ENCODE measurements around the gene GGNBP2.
A peak's percentile ranks its signal among the peaks of the same experiment; 100 is the strongest.

Gene GGNBP2

DNA sequence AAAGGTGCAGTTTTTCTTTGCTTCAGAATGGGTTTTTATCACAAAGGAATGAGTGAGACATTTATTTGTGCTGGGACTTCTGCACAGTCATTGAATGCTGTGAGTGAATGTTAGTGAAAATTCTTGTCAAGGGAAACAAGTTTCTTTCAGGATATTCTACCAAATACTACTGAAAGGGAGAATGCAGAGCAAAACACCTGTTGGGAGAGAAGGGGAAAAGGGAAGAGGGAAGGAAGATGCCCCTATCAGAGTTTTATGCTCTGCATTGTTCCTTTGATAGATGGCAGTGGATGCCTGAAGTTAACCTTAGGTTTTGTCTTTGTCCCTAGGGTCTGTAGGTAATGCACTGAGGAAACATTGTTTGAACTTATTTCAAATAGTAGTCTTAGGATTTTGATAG is 3.1 kb downstream of the GGNBP2 start:
- DNase-seq (ENCODE audit: low spot score): no peak
- in situ Hi-C loops (cut with MboI; ENCODE audit: low pct_unique_long_range_greater_than_20kb, low sequenced_read_pairs, unreplicated experiment): no loop called here
- TF ChIP-seq, protein P1, sequence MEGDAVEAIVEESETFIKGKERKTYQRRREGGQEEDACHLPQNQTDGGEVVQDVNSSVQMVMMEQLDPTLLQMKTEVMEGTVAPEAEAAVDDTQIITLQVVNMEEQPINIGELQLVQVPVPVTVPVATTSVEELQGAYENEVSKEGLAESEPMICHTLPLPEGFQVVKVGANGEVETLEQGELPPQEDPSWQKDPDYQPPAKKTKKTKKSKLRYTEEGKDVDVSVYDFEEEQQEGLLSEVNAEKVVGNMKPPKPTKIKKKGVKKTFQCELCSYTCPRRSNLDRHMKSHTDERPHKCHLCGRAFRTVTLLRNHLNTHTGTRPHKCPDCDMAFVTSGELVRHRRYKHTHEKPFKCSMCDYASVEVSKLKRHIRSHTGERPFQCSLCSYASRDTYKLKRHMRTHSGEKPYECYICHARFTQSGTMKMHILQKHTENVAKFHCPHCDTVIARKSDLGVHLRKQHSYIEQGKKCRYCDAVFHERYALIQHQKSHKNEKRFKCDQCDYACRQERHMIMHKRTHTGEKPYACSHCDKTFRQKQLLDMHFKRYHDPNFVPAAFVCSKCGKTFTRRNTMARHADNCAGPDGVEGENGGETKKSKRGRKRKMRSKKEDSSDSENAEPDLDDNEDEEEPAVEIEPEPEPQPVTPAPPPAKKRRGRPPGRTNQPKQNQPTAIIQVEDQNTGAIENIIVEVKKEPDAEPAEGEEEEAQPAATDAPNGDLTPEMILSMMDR (IDR thresholded peaks at IDR 0.05; ENCODE audit: extremely low read depth, insufficient read depth, missing control alignments): no peak

DNA sequence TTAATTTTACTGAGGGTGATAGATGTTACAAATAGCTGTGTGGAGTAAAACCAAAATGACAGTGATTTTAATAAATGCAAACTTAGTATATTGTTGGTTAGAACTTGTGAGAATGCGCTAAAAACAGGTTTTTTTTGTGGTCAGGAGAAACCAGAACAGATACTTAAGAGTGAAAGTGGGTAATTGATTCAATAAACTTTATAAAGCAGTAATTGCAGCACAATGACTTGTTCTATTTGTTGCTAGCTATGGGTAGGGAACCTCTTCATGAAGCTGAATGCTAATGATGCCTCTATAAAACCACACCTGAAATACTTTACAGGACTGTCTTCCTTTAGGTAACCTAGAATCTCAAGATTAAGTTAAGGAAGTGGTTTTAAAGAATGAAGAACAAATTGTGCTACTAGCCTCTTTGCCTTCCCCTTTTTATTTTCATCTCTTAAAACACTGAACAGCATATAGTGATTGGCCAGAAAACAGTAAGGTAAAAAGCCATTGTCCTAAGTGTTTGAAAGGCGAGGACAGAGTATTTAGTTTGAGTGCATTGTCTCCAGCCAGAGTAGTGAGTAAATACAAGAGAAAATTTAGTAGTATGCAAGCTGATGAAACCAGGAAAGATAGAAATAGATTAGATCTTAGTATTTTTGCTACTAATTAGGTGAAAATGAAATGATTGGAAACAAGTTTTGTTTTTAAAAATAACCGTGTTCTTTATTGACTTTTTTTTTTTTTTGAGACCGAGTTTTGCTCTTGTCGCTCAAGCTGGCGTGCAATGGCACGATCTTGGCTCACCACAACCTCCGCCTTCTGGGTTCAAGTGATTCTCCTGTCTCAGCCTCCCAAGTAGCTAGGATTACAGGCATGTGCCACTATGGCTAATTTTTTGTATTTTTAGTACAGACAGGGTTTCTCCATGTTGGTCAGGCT is 6.0 kb downstream of the GGNBP2 start:
- peak; percentile 50 for DNase-seq (ENCODE audit: low spot score)
- in situ Hi-C loops (cut with MboI; ENCODE audit: low pct_unique_long_range_greater_than_20kb, low sequenced_read_pairs, unreplicated experiment): no loop called here
- TF ChIP-seq, protein P1 (IDR thresholded peaks at IDR 0.05; ENCODE audit: extremely low read depth, insufficient read depth, missing control alignments): no peak

DNA sequence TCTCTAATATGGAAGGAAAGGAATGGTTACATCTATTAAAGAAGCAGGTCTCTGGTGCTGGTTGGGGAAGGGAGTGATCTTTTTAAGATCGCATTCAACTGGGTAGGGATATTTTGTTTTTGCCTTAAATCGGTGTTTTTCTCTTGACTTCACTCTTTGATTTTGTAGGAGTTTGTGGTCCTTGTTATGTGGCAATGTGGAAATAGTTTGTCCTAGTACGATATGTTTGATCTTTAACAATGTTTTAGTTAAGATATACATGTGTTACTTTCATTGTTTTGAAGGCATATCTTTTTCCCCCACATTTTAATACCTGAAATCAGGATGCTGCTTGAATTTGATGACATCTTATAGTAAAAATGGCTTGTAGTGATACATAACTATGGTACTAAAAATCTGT is 8.7 kb downstream of the GGNBP2 start:
- TF ChIP-seq, protein P1 (IDR thresholded peaks at IDR 0.05; ENCODE audit: extremely low read depth, insufficient read depth, missing control alignments): no peak
- no peak for DNase-seq (ENCODE audit: low spot score)
- in situ Hi-C loops (cut with MboI; ENCODE audit: low pct_unique_long_range_greater_than_20kb, low sequenced_read_pairs, unreplicated experiment): no loop called here

DNA sequence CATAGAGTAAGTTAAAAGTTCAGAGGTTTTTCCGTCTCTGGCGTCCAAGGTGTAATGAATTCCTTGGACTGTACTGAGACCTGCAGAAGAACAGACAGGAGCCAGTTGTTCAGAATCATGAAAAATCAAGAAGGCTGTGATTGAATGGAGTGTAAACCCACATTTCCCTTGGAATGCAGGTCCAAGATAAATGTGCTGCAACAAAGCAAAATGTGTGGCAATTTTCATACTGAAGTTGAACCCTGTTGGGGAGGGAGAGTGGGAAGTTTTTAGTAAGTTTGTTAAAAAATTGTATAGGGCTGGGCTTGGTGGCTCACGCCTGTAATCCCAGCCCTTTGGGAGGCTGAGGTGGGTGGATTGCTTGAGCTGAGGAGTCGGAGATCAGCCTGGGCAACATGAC is 21.4 kb downstream of the GGNBP2 start:
- in situ Hi-C loops (cut with MboI; ENCODE audit: low pct_unique_long_range_greater_than_20kb, low sequenced_read_pairs, unreplicated experiment): no loop called here
- TF ChIP-seq, protein P1 (IDR thresholded peaks at IDR 0.05; ENCODE audit: extremely low read depth, insufficient read depth, missing control alignments): no peak
- no peak for DNase-seq (ENCODE audit: low spot score)

DNA sequence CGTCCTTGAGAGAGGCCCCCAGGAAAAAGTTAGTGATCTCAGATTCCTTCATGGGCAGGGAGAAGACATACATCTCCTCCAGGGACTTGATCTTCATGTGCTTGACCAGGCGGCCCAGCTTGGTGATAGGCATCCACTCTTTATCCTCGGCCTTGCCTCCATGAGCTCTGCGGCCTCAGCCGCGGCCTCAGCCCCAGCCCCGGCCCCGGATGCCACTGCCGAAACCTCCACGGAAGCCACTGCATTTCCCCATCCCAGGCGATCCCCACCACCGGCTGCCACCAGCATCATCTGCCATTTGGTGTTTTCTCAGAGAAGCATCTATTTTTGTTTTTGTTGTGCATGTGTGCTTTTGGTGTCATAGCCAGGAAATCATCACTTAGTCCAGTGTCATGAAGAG is 30.3 kb downstream of the GGNBP2 start:
- in situ Hi-C loops (cut with MboI; ENCODE audit: low pct_unique_long_range_greater_than_20kb, low sequenced_read_pairs, unreplicated experiment): no loop called here
- no peak for DNase-seq (ENCODE audit: low spot score)
- TF ChIP-seq, protein P1 (IDR thresholded peaks at IDR 0.05; ENCODE audit: extremely low read depth, insufficient read depth, missing control alignments): no peak

DNA sequence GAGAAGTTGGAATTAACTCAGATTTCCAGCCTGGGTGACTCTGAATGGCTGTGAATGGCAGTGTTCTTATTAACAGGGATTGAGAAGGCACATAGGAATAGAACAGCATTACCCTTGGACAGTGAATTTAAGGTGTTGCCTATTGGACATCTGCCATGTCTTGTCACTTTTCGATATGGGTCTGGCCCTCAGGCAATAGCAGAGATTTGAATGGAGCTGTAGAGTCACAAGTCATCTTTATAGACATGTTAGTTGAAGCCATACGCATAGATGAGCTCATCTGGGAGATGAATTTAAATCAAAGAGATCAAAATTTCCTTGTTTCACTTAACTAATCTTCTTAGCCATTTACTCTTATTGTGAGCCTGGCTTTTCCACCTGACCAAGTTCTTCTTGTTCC is 32.1 kb downstream of the GGNBP2 start:
- TF ChIP-seq, protein P1 (IDR thresholded peaks at IDR 0.05; ENCODE audit: extremely low read depth, insufficient read depth, missing control alignments): no peak
- DNase-seq (ENCODE audit: low spot score): no peak
- in situ Hi-C loops (cut with MboI; ENCODE audit: low pct_unique_long_range_greater_than_20kb, low sequenced_read_pairs, unreplicated experiment): no loop called here
